HepG2 (cell line): ENCODE results near the gene KISS1. TPM values are rescaled to one million over a fixed set of nuclear protein-coding genes. Genes with fewer than 3 reads are reported as not detected.
A peak's percentile ranks its signal among the peaks of the same experiment; 100 is the strongest.

ENCODE experiments used
- AGO1 ChIP-seq: fragments of 200-400 bp; formaldehyde crosslinking; IDR thresholded peaks from 2 replicates; pipeline ENCODE4 v1.6.1; 2017; ENCODE audit warnings: mild to moderate bottlenecking, low read depth, low read length, moderate library complexity; ENCODE audit not compliant: poor library complexity, severe bottlenecking
- CEBPB ChIP-seq: IDR thresholded peaks from 2 replicates; pipeline ENCODE4 v1.6.1; 2011; ENCODE audit warnings: low read depth, low read length, improper control_type of control experiment, borderline replicate concordance
- HBP1 ChIP-seq: IDR thresholded peaks from 2 replicates; pipeline ENCODE4 v1.6.1; 2016; ENCODE audit warnings: low read depth, control low read depth
- HNRNPLL ChIP-seq: fragments of 200-400 bp; formaldehyde crosslinking; IDR thresholded peaks from 2 replicates; pipeline ENCODE4 v1.6.1; 2017; ENCODE audit warnings: mild to moderate bottlenecking, low read depth, low read length; ENCODE audit not compliant: poor library complexity, severe bottlenecking
- HOXA7 ChIP-seq: sonication (generic); formaldehyde crosslinking; IDR thresholded peaks from 2 replicates; pipeline ENCODE4 v1.8.1; 2022; ENCODE audit warnings: mild to moderate bottlenecking, missing genetic modification reagents, moderate library complexity
- RARA ChIP-seq: IDR thresholded peaks from 2 replicates; pipeline ENCODE4 v1.6.1; 2016; ENCODE audit warnings: missing genetic modification reagents, missing compliant biosample characterization
- TAF1 ChIP-seq: sonication (generic); formaldehyde crosslinking; IDR thresholded peaks from 2 replicates; pipeline ENCODE4 v1.4.0; 2020; ENCODE audit warnings: missing genetic modification reagents
- ZBED4 ChIP-seq: sonication (generic); formaldehyde crosslinking; IDR thresholded peaks from 2 replicates; pipeline ENCODE4 v1.4.0; 2020; ENCODE audit warnings: missing genetic modification reagents, borderline replicate concordance
- ZBTB10 ChIP-seq: sonication (generic); formaldehyde crosslinking; IDR thresholded peaks from 2 replicates; pipeline ENCODE4 v1.4.0; 2020; ENCODE audit warnings: missing genetic modification reagents, borderline replicate concordance
- ZBTB7A ChIP-seq: sonication (generic); formaldehyde crosslinking; IDR thresholded peaks from 2 replicates; pipeline ENCODE4 v1.8.0; 2022; ENCODE audit warnings: mild to moderate bottlenecking, missing genetic modification reagents
- ZFP41 ChIP-seq: sonication (generic); formaldehyde crosslinking; IDR thresholded peaks from 2 replicates; pipeline ENCODE4 v1.4.0; 2020; ENCODE audit warnings: mild to moderate bottlenecking, missing genetic modification reagents, borderline replicate concordance
- ZFP82 ChIP-seq: sonication (generic); formaldehyde crosslinking; IDR thresholded peaks from 2 replicates; pipeline ENCODE4 v1.5.1; 2020; ENCODE audit warnings: mild to moderate bottlenecking, missing genetic modification reagents, borderline replicate concordance
- ZNF101 ChIP-seq: sonication (generic); formaldehyde crosslinking; IDR thresholded peaks from 2 replicates; pipeline ENCODE4 v1.4.0; 2020; ENCODE audit warnings: mild to moderate bottlenecking, low read depth, missing genetic modification reagents, borderline replicate concordance
- ZNF563 ChIP-seq: sonication (generic); formaldehyde crosslinking; IDR thresholded peaks from 2 replicates; pipeline ENCODE4 v1.8.0; 2022; ENCODE audit warnings: mild to moderate bottlenecking, moderate library complexity, missing genetic modification reagents
- ZSCAN31 ChIP-seq: sonication (generic); formaldehyde crosslinking; IDR thresholded peaks from 2 replicates; pipeline ENCODE4 v1.5.0; 2020; ENCODE audit warnings: low read depth, mild to moderate bottlenecking, missing genetic modification reagents
- ZSCAN9 ChIP-seq: IDR thresholded peaks from 2 replicates; pipeline ENCODE4 v1.6.1; 2016; ENCODE audit warnings: borderline replicate concordance
- ZZZ3 ChIP-seq: sonication (generic); formaldehyde crosslinking; IDR thresholded peaks from 2 replicates; pipeline ENCODE4 v1.4.0; 2020; ENCODE audit warnings: missing genetic modification reagents, mild to moderate bottlenecking, borderline replicate concordance
- polyA plus RNA-seq, 8 experiments: library from polyadenylated mRNA; depleted of rRNA in 3 of 8; stranded (reverse) in 7 of 8; unstranded in 1 of 8; fragments of >200 nt; fragmentation: Illumina TruSeq in 4 of 8; extraction: Trizol in 4 of 8; gene quantifications; 2 replicates each; pipeline versions ENCODE4 v1.2.1 to v1.2.3, GENCODE V29; 2011 to 2016; ENCODE audit warnings: low read depth in 4 of 8, missing spikeins in 1 of 8, mixed read lengths in 1 of 8; ENCODE audit not compliant: insufficient read depth in 1 of 8
- total RNA-seq, 5 experiments: library from RNA; depleted of rRNA; stranded (reverse); fragments of >200 nt; fragmentation: Illumina TruSeq; extraction: Trizol; gene quantifications; 2 replicates each; pipeline ENCODE4 v1.2.3, GENCODE V29; 2016; ENCODE audit warnings: low read depth in 1 of 5
- TF ChIP-seq, protein P1 (sequence below): IDR thresholded peaks from 2 replicates; pipeline ENCODE4 v1.6.1; 2012; ENCODE audit warnings: inconsistent platforms
- TF ChIP-seq, protein P2 (sequence below): sonication (generic); formaldehyde crosslinking; IDR thresholded peaks from 2 replicates; pipeline ENCODE4 v1.4.0; 2020; ENCODE audit warnings: missing genetic modification reagents

Gene KISS1
- total and polyA plus RNA-seq, 2 of the 13 experiments (the other 11 are each of a cell fraction or from before 2014, with no cell fraction given) = 0.24 to 0.80 TPM

- TF ChIP-seq ZSCAN9 (CRISPR knock-in tag) (no peak), ZSCAN31 (CRISPR knock-in tag) (no peak), HBP1 (CRISPR knock-in tag) (no peak), ZZZ3 (CRISPR knock-in tag) (0 out of 2 replicates have a peak, but pooled peaks have one; percentile 53), ZFP41 (CRISPR knock-in tag) (no peak), RARA (no peak), HNRNPLL (peak; percentile 7), AGO1 (no peak), ZNF101 (CRISPR knock-in tag) (no peak), TAF1 (CRISPR knock-in tag) (peak; percentile 22; the same call in 1 of the 2 replicates), ZNF563 (CRISPR knock-in tag) (peak; percentile 84), ZBTB7A (0 out of 2 replicates have a peak, but pooled peaks have one; percentile 42), ZBED4 (CRISPR knock-in tag) (no peak), CEBPB (peak; percentile 44; the same call in 1 of the 2 replicates), ZFP82 (CRISPR knock-in tag) (no peak), ZBTB10 (no peak), HOXA7 (CRISPR knock-in tag) (no peak)
- TF ChIP-seq, protein P1, sequence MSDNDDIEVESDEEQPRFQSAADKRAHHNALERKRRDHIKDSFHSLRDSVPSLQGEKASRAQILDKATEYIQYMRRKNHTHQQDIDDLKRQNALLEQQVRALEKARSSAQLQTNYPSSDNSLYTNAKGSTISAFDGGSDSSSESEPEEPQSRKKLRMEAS = no peak
- TF ChIP-seq, protein P2, sequence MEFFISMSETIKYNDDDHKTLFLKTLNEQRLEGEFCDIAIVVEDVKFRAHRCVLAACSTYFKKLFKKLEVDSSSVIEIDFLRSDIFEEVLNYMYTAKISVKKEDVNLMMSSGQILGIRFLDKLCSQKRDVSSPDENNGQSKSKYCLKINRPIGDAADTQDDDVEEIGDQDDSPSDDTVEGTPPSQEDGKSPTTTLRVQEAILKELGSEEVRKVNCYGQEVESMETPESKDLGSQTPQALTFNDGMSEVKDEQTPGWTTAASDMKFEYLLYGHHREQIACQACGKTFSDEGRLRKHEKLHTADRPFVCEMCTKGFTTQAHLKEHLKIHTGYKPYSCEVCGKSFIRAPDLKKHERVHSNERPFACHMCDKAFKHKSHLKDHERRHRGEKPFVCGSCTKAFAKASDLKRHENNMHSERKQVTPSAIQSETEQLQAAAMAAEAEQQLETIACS (CRISPR knock-in tag) = peak; percentile 34; the same call in 1 of the 2 replicates
Observed at GRCh38 chr1:204151552-204152309, 44.6 kb downstream of the KISS1 start, which contains the start of gene ETNK2 (continued).
